Measurements from ENCODE around the gene CHAC1.

Gene CHAC1, protein sequence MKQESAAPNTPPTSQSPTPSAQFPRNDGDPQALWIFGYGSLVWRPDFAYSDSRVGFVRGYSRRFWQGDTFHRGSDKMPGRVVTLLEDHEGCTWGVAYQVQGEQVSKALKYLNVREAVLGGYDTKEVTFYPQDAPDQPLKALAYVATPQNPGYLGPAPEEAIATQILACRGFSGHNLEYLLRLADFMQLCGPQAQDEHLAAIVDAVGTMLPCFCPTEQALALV

DNA sequence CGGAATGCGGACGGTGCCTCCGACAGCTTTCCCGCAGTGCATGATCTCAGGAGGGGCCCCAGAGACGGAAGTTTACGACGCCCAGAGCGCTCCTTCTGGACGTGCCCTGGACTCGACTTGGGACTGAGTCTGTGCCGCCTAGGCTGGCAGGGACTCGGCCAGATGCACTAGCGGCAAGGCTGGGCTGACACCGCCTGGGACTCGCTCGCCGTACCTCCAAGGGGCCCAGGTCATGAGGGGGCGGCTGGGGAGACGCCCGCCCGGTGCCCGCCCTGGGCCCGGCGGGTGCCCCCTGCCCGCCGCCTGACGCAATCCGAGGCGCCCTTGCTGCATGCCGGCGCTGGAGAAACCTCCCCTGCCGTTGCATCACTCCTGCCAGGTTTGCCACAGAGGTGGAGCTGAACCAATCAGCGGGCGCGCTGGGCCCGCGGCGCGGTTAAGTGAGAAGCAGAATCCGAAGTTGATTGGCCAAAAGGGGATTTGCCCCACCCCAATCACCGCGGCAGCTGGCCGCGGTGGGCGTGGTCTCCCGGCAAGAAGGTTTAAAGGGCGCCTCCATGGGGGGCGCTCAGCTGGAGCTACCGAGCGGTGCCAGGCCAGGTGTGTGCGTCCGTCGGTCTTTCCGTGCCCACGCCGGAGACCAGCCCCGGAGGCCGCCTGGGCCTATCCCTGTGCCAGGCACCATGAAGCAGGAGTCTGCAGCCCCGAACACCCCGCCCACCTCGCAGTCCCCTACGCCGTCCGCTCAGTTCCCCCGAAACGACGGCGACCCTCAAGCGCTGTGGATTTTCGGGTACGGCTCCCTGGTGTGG is at the start of gene CHAC1:
TSS of gene CHAC1 (plus strand) at position 571 of the 812 bp plus-strand sequence. CDS start at position 684, 113 bp downstream.
- H3K4me1 ChIP-seq (ENCODE audit: insufficient read depth, low read length): peaks cover 31% of the 10 kb centered on the region
- H3K4me3 ChIP-seq (ENCODE audit: low read depth in 1 of 2, low read length in 2 of 2): peak within 1 kb of the TSS; percentile 62 to 84
- no peaks in the 10 kb centered on the region for H3K27me3 ChIP-seq (ENCODE audit: control insufficient read depth in 1 of 2, insufficient read depth in 2 of 2, low read length in 2 of 2)
- H3K9ac ChIP-seq (ENCODE audit: low read length): no peak within 1 kb of the TSS
- peak within 1 kb of the TSS; percentile 78 for H3K27ac ChIP-seq (ENCODE audit: low read depth, low read length)
- H3K9me3 ChIP-seq (ENCODE audit: low read length): no peaks in the 10 kb centered on the region
- no peaks in the 10 kb centered on the region for H3K36me3 ChIP-seq (ENCODE audit: insufficient read depth, low read length)

DNA sequence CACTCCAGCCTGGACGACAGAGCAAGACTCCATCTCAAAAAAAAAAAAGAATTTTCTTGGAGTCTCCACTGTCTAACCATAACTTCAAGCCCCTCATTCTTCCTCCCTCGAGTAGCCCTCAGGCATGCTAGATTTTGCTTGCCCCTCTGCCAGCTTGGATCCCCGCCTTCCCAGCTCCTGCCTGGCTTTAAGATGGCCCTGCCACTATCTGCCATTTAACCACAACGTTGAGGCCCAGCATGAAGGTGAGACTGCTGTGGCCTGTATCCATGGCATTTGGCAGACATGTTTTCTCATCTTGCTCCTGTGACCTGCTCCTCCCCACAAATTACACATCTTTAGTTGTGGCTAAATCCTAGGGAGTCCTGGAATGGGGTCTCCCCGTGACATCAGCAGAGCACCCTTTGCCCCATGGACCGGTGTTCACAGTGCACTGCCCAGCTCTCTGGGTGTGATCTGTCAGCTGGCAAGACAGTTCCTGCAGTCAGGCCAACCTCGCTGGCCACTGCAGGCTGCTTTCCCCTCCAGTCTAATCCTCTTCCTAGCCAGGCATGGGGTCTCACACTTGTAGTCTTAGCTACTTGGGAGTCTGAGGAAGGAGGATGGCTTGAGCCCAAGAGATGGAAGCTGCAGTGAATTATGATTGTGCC is 48.6 kb upstream of the CHAC1 start:
- no peaks in the 10 kb centered on the region for H3K9me3 ChIP-seq (ENCODE audit: low read length)
- peaks cover 26% of the 10 kb centered on the region for H3K4me1 ChIP-seq (ENCODE audit: insufficient read depth, low read length)
- H3K36me3 ChIP-seq (ENCODE audit: insufficient read depth, low read length): peaks cover 30% of the 10 kb centered on the region
- no peak overlapping the region for H3K9ac ChIP-seq (ENCODE audit: low read length)
- H3K4me3 ChIP-seq (ENCODE audit: low read depth in 1 of 2, low read length in 2 of 2): no peak overlapping the region
- no peaks in the 10 kb centered on the region for H3K27me3 ChIP-seq (ENCODE audit: control insufficient read depth in 1 of 2, insufficient read depth in 2 of 2, low read length in 2 of 2)
- no peak overlapping the region for H3K27ac ChIP-seq (ENCODE audit: low read depth, low read length)

DNA sequence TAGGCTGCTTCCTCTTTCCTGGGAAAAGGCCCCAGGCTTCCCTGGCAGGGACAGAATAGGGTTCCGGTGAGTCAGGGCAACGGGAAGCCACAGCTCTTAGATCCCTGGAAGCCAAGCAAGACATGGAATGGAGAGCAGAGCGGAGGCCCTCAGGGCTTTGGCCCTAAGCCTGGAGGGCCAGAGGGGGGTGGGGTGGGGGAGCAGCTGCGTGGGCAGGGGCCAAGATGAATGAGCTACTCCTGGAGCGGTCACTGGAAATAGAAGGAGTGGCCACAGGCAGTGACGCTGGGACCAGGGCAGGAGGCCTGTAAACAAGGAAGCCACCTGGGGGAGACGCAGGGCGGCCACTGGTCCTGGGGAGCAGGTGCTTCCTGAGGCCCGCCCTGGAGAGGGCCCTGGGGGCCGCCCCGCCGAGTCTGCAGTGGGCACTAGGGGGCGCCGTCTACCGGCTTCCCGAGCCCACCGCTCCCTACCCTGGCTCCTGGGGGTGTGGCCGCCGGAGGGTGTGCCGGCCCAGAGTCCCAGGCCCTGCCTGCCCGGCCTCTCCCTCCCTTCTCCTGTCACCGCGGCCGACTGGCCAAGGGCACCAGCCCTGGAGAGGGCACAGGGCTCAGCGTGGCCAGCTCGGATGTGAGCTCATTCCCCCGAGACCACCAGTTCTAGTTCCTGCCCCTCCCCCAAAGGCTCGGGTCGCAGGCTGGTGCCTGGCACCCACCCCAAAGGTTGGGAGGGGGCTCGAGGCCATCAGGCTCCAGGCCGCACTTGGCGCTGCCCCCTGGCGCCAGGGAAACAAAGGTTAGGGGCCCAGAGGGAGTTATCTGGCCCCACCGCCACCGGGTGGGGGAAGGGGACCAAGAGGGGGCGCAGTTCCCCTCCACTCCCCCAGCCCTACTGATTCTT is 46.9 kb upstream of the CHAC1 start:
- H3K4me1 ChIP-seq (ENCODE audit: insufficient read depth, low read length): peaks cover 26% of the 10 kb centered on the region
- peak overlapping the region; percentile 22 to 70 for H3K4me3 ChIP-seq (ENCODE audit: low read depth in 1 of 2, low read length in 2 of 2)
- peak overlapping the region; percentile 37 for H3K9ac ChIP-seq (ENCODE audit: low read length)

DNA sequence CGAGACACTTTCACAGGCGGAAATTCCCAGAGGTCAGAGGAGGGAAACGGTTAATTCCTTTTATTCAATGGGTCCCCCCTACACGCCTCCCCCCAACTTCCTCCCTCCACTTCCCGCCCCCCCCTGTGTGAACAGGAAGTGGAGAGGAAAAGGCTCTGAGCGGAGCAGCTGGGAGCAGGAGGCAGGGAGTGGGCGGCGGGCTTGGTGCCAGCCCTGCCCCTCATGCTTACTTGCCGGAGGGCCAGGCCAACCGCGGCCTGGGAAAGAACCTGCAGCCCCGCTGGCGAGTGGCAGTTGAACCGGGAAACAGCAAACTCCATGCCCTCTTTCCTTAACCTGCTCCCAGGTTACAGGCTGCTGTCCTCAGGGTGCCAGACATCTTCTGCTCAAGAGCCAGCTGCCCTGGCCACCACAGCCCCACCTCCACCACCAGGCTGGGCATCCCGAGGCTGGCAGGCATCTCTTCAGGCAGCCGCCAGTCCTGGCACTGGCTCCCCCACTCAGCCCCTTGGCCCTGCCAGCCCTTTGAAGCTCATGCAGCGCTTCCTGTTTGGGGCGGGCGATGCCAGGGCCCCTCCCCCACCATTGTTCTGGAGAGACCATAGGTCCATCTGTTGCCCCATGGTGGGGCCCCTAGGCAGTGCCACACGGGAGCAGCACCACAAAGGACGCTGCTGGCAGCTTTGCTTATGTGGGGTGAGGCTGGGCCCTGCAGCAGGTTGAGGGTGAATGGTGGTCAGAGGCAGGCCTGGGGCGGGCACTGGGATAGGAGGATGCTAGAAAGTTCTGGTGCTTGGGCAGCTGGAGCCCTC is 46.1 kb upstream of the CHAC1 start:
- Histone ChIP-seq H3K9me3 (ENCODE audit: low read length) (no peaks in the 10 kb centered on the region), H3K27ac (ENCODE audit: low read depth, low read length) (peak overlapping the region; percentile 78), H3K27me3 (ENCODE audit: control insufficient read depth in 1 of 2, insufficient read depth in 2 of 2, low read length in 2 of 2) (no peaks in the 10 kb centered on the region), H3K9ac (ENCODE audit: low read length) (peak overlapping the region; percentile 37), H3K36me3 (ENCODE audit: insufficient read depth, low read length) (peaks cover 14% of the 10 kb centered on the region), H3K4me1 (ENCODE audit: insufficient read depth, low read length) (peaks cover 26% of the 10 kb centered on the region), H3K4me3 (ENCODE audit: low read depth in 1 of 2, low read length in 2 of 2) (peak overlapping the region; percentile 22 to 70)

More for the DNA sequence above, 46.9 kb upstream of the CHAC1 start:
- Histone ChIP-seq H3K27ac (ENCODE audit: low read depth, low read length) (peak overlapping the region; percentile 78), H3K27me3 (ENCODE audit: control insufficient read depth in 1 of 2, insufficient read depth in 2 of 2, low read length in 2 of 2) (no peaks in the 10 kb centered on the region), H3K9me3 (ENCODE audit: low read length) (no peaks in the 10 kb centered on the region), H3K36me3 (ENCODE audit: insufficient read depth, low read length) (peaks cover 14% of the 10 kb centered on the region)

DNA sequence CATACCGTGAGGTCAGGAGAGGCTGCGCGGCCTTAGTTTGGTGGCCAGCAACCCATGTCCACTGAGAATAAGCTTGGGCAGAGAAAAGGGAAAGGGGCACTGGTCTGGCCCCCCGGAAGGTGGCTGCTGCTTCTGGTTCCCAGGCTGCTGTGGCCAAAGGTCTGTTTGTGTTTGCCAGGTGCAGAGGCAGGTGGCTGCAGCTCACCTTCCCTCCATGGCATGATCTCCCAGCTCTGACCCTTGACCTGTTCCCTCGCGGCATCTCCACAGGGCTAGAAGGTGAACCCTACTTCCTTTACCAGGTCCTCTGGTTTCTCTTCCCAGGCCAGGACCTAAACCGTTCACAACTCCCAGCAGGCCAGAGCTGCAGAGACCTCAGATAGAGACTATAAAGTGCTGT is 45.2 kb upstream of the CHAC1 start:
- H3K4me3 ChIP-seq (ENCODE audit: low read depth in 1 of 2, low read length in 2 of 2): no peak overlapping the region
- no peak overlapping the region for H3K9ac ChIP-seq (ENCODE audit: low read length)
- H3K4me1 ChIP-seq (ENCODE audit: insufficient read depth, low read length): peaks cover 26% of the 10 kb centered on the region
- H3K27me3 ChIP-seq (ENCODE audit: control insufficient read depth in 1 of 2, insufficient read depth in 2 of 2, low read length in 2 of 2): no peaks in the 10 kb centered on the region
- no peaks in the 10 kb centered on the region for H3K9me3 ChIP-seq (ENCODE audit: low read length)
- no peak overlapping the region for H3K27ac ChIP-seq (ENCODE audit: low read depth, low read length)
- peaks cover 7% of the 10 kb centered on the region for H3K36me3 ChIP-seq (ENCODE audit: insufficient read depth, low read length)

DNA sequence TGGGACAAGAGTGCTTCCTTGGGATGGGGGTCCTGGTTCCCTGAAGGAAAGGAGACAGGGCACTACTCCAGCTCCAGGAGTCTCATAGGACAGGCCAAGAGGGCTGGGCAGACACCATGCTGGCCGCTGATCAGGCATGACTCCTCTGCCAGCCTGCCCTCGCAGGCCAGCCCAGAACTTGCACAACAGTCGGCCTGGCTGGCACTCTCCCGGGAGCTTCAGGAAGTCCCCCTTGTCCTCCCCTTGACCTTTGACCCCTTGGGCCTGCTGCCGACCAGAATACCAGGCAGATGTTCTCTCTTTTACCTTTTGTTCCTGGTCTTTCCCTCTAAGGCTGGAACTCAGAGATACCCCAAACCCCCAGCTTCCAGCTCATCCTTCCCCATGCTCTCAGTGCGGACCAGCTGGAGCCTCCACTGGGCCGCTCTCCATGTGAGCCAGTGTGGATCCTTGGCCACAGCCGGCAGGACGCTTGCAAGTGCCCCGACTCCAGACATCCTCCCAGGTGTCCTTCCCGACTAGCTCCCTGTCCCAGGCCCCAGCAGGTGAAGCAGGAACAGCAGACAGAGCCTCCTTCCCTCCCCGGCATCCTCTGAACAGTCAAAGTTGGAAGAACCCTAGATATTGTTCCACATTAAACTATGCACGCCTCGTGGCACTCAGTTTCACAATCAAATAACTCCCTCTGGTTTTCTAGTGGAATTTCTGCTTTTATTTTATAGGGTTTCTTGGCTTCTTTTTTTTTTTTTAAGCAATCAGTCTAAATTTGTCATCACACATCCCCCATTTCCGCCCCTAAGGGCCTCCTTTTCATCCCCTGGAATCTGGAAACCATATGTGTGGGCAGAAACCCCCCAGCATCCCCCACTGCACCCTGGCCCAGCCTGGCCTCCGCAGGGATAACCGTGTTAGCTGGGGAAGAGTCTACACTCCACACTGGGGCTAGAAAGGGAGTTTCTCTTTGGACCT is 43.3 kb upstream of the CHAC1 start:
- Histone ChIP-seq H3K9ac (ENCODE audit: low read length) (no peak overlapping the region), H3K4me1 (ENCODE audit: insufficient read depth, low read length) (peaks cover 21% of the 10 kb centered on the region), H3K27ac (ENCODE audit: low read depth, low read length) (no peak overlapping the region), H3K36me3 (ENCODE audit: insufficient read depth, low read length) (no peaks in the 10 kb centered on the region), H3K4me3 (ENCODE audit: low read depth in 1 of 2, low read length in 2 of 2) (no peak overlapping the region), H3K27me3 (ENCODE audit: control insufficient read depth in 1 of 2, insufficient read depth in 2 of 2, low read length in 2 of 2) (no peaks in the 10 kb centered on the region), H3K9me3 (ENCODE audit: low read length) (no peaks in the 10 kb centered on the region)

DNA sequence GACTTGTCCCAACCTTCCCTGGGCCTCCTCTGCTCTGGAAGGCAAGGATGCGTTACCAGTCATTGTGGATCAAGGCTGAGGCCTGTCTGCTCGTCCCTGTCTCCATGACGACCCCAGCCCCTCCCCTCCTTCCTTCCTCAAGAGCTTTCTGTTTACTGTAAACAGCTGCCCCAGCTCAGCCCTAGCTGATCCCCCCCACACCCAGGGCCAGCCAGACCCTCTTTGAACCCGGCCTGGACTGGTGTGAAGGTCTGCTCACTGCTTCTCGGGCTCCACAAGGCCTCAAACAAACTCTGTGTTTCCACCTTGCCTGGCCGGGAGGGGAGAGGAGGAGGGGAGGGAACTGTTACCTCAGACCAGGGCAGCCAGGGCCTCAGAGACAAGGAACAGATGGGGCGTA is 42.1 kb upstream of the CHAC1 start:
- Histone ChIP-seq H3K9ac (ENCODE audit: low read length) (no peak overlapping the region), H3K27me3 (ENCODE audit: control insufficient read depth in 1 of 2, insufficient read depth in 2 of 2, low read length in 2 of 2) (no peaks in the 10 kb centered on the region), H3K27ac (ENCODE audit: low read depth, low read length) (no peak overlapping the region), H3K9me3 (ENCODE audit: low read length) (no peaks in the 10 kb centered on the region), H3K4me3 (ENCODE audit: low read depth in 1 of 2, low read length in 2 of 2) (no peak overlapping the region), H3K4me1 (ENCODE audit: insufficient read depth, low read length) (peaks cover 12% of the 10 kb centered on the region), H3K36me3 (ENCODE audit: insufficient read depth, low read length) (no peaks in the 10 kb centered on the region)

DNA sequence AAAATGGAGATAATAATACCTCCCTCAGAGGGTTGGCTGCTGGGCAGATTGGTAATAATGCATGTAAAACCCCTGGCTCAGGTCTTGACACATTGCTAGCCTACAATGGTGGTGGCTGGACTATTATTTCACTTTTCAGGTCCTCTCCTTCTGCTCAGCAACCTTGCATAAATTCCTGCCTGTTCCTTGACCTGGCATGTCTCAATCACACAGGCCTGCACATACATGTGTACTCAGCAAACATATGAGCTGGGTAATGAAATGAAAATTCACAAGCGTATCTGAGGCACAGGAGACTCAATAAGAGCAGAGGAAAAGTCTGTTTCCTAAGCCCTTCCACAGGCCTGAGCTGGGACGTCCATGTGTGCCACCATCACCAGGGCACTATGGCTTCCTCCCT is 41.6 kb upstream of the CHAC1 start:
- Histone ChIP-seq H3K27ac (ENCODE audit: low read depth, low read length) (no peak overlapping the region), H3K4me3 (ENCODE audit: low read depth in 1 of 2, low read length in 2 of 2) (no peak overlapping the region), H3K27me3 (ENCODE audit: control insufficient read depth in 1 of 2, insufficient read depth in 2 of 2, low read length in 2 of 2) (no peaks in the 10 kb centered on the region), H3K4me1 (ENCODE audit: insufficient read depth, low read length) (peaks cover 9% of the 10 kb centered on the region), H3K36me3 (ENCODE audit: insufficient read depth, low read length) (no peaks in the 10 kb centered on the region), H3K9ac (ENCODE audit: low read length) (no peak overlapping the region), H3K9me3 (ENCODE audit: low read length) (no peaks in the 10 kb centered on the region)

DNA sequence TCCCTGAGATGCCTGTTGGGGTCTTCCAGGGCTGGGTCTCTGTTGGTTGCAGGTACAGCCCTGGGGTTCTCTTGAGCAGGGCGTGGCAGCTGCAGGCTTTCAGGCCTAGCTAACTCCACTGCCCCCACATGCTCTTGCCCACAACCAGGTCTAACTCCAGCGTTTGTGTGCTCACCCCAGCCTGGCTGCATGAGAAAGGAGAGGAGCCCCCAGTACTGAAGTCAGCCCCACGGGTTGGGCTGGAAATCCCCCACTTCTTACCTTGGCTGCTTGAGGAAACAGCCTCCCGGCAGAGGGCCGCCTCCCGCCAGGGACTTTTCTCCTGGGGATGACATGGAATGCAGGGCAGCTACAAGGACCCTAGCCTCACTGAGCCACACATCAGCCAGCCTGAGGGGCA is 40.8 kb upstream of the CHAC1 start:
- H3K27ac ChIP-seq (ENCODE audit: low read depth, low read length): no peak overlapping the region

DNA sequence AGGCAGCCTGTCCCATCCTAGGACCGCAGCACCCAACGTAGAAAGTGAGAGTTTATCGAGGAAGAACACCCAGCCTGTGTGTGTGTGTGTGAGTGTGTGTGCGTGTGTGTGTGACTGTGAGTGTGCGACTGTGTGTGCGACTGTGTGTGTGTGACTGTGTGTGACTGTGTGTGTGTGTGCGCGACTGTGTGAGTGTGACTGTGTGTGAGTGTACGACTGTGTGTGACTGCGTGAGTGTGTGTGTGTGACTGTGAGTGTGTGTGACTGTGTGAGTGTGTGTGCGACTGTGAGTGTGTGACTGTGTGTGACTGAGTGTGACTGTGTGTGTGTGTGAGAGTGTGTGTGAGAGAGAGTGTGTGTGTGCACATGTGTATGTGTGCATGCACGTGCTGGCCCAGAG is 39.3 kb upstream of the CHAC1 start:
- Histone ChIP-seq H3K27ac (ENCODE audit: low read depth, low read length) (no peak overlapping the region), H3K4me3 (ENCODE audit: low read depth in 1 of 2, low read length in 2 of 2) (no peak overlapping the region), H3K9ac (ENCODE audit: low read length) (no peak overlapping the region), H3K9me3 (ENCODE audit: low read length) (no peaks in the 10 kb centered on the region), H3K4me1 (ENCODE audit: insufficient read depth, low read length) (no peaks in the 10 kb centered on the region), H3K36me3 (ENCODE audit: insufficient read depth, low read length) (no peaks in the 10 kb centered on the region), H3K27me3 (ENCODE audit: control insufficient read depth in 1 of 2, insufficient read depth in 2 of 2, low read length in 2 of 2) (no peaks in the 10 kb centered on the region)

More for the DNA sequence above, 40.8 kb upstream of the CHAC1 start:
- no peaks in the 10 kb centered on the region for H3K9me3 ChIP-seq (ENCODE audit: low read length)
- H3K27me3 ChIP-seq (ENCODE audit: control insufficient read depth in 1 of 2, insufficient read depth in 2 of 2, low read length in 2 of 2): no peaks in the 10 kb centered on the region
- H3K36me3 ChIP-seq (ENCODE audit: insufficient read depth, low read length): no peaks in the 10 kb centered on the region
- H3K4me3 ChIP-seq (ENCODE audit: low read depth in 1 of 2, low read length in 2 of 2): no peak overlapping the region
- no peak overlapping the region for H3K9ac ChIP-seq (ENCODE audit: low read length)
- peaks cover 1% of the 10 kb centered on the region for H3K4me1 ChIP-seq (ENCODE audit: insufficient read depth, low read length)

Measured in muscle layer of colon (tissue), 2 donors.